GM18868 (cell line): ENCODE data around the gene GYS1.
"Not testable (repeated sequence)": the region's sequence is repeated elsewhere in the genome, so short reads cannot be mapped to it uniquely, and the experiment has no call there.

Experiments
- ATAC-seq: cut with Tn5 transposase; IDR thresholded peaks from one replicate; pipeline ENCODE4 v1.9.1; 2021; ENCODE audit warnings: mild to moderate bottlenecking, moderate library complexity; ENCODE audit not compliant: unreplicated experiment

The GYS1 gene

GRCh38 chr19:49018388-49019241 lies 25.5 kb upstream of the GYS1 start:
- not testable (repeated sequence) for ATAC-seq

- no peak for ATAC-seq
Measured at GRCh38 chr19:49017666-49018351, 24.7 kb upstream of the GYS1 start.

GRCh38 chr19:49017041-49017665 lies 24.0 kb upstream of the GYS1 start, which contains the start of gene LHB:
TSS of gene LHB (minus strand) at chr19:49017091. CDS start at chr19:49017081, 10 bp downstream.
- no peak for ATAC-seq

- no peak for ATAC-seq
Measured at GRCh38 chr19:49016067-49016839, 23.1 kb upstream of the GYS1 start.

- no peak for ATAC-seq
Measured at GRCh38 chr19:49014870-49015255, 21.8 kb upstream of the GYS1 start.

GRCh38 chr19:49014123-49014869 lies 21.2 kb upstream of the GYS1 start:
- no peak for ATAC-seq

GRCh38 chr19:49011194-49011593 lies 18.1 kb upstream of the GYS1 start:
- ATAC-seq = no peak

- ATAC-seq = no peak
Measured at GRCh38 chr19:49010453-49010852, 17.3 kb upstream of the GYS1 start.

GRCh38 chr19:49009828-49010227 lies 16.7 kb upstream of the GYS1 start:
- ATAC-seq = no peak

- no peak for ATAC-seq
Measured at GRCh38 chr19:49006905-49007304, 13.8 kb upstream of the GYS1 start.

- no peak for ATAC-seq
Measured at GRCh38 chr19:49004964-49005614, 12.0 kb upstream of the GYS1 start.

GRCh38 chr19:49004133-49004532 lies 11.0 kb upstream of the GYS1 start:
- no peak for ATAC-seq

- no peak for ATAC-seq
Measured at GRCh38 chr19:48999481-49000325, 6.6 kb upstream of the GYS1 start.

- ATAC-seq = no peak
Measured at GRCh38 chr19:48997972-48998371, 4.9 kb upstream of the GYS1 start.

- no peak for ATAC-seq
Measured at GRCh38 chr19:48994035-48994386, 902 bp upstream of the GYS1 start.

GRCh38 chr19:48992581-48993174 lies 431 bp downstream of the GYS1 start:
- no peak for ATAC-seq

GRCh38 chr19:48991873-48992580 lies 1.1 kb downstream of the GYS1 start:
- no peak for ATAC-seq
